Measurements from ENCODE around the gene C1orf115.

The C1orf115 gene, protein sequence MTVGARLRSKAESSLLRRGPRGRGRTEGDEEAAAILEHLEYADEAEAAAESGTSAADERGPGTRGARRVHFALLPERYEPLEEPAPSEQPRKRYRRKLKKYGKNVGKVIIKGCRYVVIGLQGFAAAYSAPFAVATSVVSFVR

DNA sequence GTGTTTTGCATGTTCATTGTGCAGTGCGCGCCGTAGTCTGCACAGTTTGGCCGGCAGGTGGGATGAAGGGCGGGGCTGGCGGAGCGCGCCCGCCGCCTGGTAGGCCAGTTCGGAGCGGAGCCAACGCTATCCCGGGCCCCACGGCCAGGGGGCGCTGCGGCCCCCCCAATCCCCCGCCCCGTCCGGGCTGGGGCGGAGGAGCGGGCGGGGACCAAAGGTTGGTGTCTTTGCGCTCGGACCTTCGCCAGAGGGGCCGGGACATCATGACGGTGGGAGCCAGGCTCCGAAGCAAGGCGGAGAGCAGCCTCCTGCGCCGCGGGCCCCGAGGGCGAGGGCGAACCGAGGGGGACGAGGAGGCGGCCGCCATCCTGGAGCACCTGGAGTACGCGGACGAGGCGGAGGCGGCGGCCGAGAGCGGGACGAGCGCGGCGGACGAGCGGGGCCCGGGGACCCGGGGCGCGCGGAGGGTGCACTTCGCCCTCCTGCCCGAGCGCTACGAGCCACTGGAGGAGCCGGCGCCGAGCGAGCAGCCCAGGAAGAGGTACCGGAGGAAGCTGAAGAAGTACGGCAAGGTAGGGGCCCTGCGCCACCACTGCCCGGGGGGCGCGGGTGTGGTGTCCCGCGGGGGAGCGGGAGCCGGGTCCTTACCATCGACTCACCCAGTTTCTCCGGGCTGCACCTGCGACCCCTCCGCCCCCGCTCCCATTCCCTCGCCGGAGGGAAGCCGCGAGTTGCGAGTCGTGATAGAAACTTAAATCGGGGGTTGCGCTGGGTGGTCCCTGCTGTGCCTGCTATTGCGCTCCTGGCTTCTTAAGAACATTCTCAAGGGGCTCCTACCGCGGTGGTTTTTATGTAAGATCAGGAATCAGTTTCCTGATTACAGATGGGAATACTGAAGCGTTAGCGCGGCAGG, at the start of gene C1orf115:
TSS of gene C1orf115 (plus strand) at position 224 of the 913 bp plus-strand sequence. CDS start at position 264, 40 bp downstream.
- TF ChIP-seq EZH2phosphoT487 (conservative IDR thresholded peaks at IDR 0.05; ENCODE audit: low read length) = no peak
- TF ChIP-seq, protein P1, sequence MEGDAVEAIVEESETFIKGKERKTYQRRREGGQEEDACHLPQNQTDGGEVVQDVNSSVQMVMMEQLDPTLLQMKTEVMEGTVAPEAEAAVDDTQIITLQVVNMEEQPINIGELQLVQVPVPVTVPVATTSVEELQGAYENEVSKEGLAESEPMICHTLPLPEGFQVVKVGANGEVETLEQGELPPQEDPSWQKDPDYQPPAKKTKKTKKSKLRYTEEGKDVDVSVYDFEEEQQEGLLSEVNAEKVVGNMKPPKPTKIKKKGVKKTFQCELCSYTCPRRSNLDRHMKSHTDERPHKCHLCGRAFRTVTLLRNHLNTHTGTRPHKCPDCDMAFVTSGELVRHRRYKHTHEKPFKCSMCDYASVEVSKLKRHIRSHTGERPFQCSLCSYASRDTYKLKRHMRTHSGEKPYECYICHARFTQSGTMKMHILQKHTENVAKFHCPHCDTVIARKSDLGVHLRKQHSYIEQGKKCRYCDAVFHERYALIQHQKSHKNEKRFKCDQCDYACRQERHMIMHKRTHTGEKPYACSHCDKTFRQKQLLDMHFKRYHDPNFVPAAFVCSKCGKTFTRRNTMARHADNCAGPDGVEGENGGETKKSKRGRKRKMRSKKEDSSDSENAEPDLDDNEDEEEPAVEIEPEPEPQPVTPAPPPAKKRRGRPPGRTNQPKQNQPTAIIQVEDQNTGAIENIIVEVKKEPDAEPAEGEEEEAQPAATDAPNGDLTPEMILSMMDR (IDR thresholded peaks at IDR 0.05; ENCODE audit: insufficient read depth, low read length, poor library complexity, severe bottlenecking) = no peak
- Histone ChIP-seq H3K9me2 (replicated peaks; ENCODE audit: insufficient read depth, low read length) (no peaks in the 10 kb centered on the region), H3K4me3 (ENCODE audit: insufficient read depth, low read length, poor library complexity, severe bottlenecking) (no peak within 1 kb of the TSS), H3F3A (ENCODE audit: insufficient read depth) (no peaks in the 10 kb centered on the region), H3K27me3 (ENCODE audit: low read length) (no peaks in the 10 kb centered on the region), H4K20me1 (ENCODE audit: low read depth, low read length) (no peaks in the 10 kb centered on the region), H2AFZ (ENCODE audit: low read depth, low read length, severe bottlenecking) (no peak within 1 kb of the TSS), H3K9ac (ENCODE audit: low read length) (no peak within 1 kb of the TSS), H3K79me2 (ENCODE audit: insufficient read depth, low read length) (no peaks in the 10 kb centered on the region), H3K9me3 (ENCODE audit: insufficient read depth, low read length) (no peaks in the 10 kb centered on the region), H3K27ac (ENCODE audit: low read depth, low read length) (no peak within 1 kb of the TSS), H3K4me2 (ENCODE audit: low read depth, low read length, poor library complexity, severe bottlenecking) (no peak within 1 kb of the TSS), H3K36me3 (ENCODE audit: low read length) (no peaks in the 10 kb centered on the region)

DNA sequence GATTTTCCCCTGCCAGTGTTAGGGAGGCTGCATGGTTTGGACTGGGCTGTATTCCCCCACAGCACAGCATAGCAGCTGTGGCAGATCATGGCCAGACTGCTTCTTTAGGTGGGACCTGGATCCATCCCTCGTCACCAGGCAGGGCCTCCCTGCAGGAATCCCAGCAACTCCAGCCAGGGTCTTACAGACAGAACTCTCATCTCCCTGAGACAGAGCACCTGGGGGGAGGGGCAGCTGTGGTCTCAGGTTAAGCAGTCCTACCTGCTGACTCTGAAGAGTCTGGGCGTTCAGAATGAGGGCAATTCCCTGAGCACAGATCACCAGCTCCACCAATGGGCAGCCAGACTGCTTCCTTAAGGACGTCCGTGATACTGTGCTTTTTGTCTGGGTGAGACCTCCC, 47.9 kb upstream of the C1orf115 start:
- Histone ChIP-seq H3K4me3 (ENCODE audit: insufficient read depth, low read length, poor library complexity, severe bottlenecking) (no peak overlapping the region), H3K9ac (ENCODE audit: low read length) (no peak overlapping the region), H3K79me2 (ENCODE audit: insufficient read depth, low read length) (no peaks in the 10 kb centered on the region), H3K36me3 (ENCODE audit: low read length) (no peaks in the 10 kb centered on the region), H3K27me3 (ENCODE audit: low read length) (no peaks in the 10 kb centered on the region), H2AFZ (ENCODE audit: low read depth, low read length, severe bottlenecking) (no peak overlapping the region), H3K27ac (ENCODE audit: low read depth, low read length) (no peak overlapping the region), H4K20me1 (ENCODE audit: low read depth, low read length) (no peaks in the 10 kb centered on the region), H3K4me2 (ENCODE audit: low read depth, low read length, poor library complexity, severe bottlenecking) (no peak overlapping the region), H3F3A (ENCODE audit: insufficient read depth) (no peaks in the 10 kb centered on the region), H3K9me3 (ENCODE audit: insufficient read depth, low read length) (no peaks in the 10 kb centered on the region), H3K9me2 (replicated peaks; ENCODE audit: insufficient read depth, low read length) (no peaks in the 10 kb centered on the region)
- no peak for TF ChIP-seq EZH2phosphoT487 (conservative IDR thresholded peaks at IDR 0.05; ENCODE audit: low read length)

DNA sequence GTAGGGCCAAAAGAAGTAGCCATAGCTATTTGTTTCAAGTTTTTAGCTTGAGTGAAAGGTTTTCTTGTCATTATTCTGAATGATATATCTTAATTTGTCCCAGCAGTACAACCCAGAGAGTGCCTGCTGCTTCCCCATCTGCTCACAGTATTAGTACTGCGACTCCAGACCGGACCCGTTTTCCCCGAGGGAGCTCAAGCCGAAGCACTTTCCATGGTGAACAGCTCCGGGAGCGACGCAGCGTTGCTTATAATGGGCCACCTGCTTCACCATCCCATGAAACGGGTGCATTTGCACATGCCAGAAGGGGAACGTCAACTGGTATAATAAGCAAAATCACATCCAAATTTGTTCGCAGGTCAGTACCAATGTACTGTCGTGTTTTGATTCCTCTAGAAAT, 37.2 kb upstream of the C1orf115 start:
- Histone ChIP-seq H3K27ac (ENCODE audit: low read depth, low read length) (no peak overlapping the region), H3K4me2 (ENCODE audit: low read depth, low read length, poor library complexity, severe bottlenecking) (no peak overlapping the region), H3K36me3 (ENCODE audit: low read length) (no peaks in the 10 kb centered on the region), H3K27me3 (ENCODE audit: low read length) (no peaks in the 10 kb centered on the region), H3K9me2 (replicated peaks; ENCODE audit: insufficient read depth, low read length) (no peaks in the 10 kb centered on the region), H3K9me3 (ENCODE audit: insufficient read depth, low read length) (no peaks in the 10 kb centered on the region), H3K9ac (ENCODE audit: low read length) (no peak overlapping the region), H3K4me3 (ENCODE audit: insufficient read depth, low read length, poor library complexity, severe bottlenecking) (no peak overlapping the region), H2AFZ (ENCODE audit: low read depth, low read length, severe bottlenecking) (no peak overlapping the region), H4K20me1 (ENCODE audit: low read depth, low read length) (no peaks in the 10 kb centered on the region), H3K79me2 (ENCODE audit: insufficient read depth, low read length) (no peaks in the 10 kb centered on the region), H3F3A (ENCODE audit: insufficient read depth) (no peaks in the 10 kb centered on the region)
- TF ChIP-seq, protein P1 (IDR thresholded peaks at IDR 0.05; ENCODE audit: insufficient read depth, low read length, poor library complexity, severe bottlenecking) = no peak
- TF ChIP-seq EZH2phosphoT487 (conservative IDR thresholded peaks at IDR 0.05; ENCODE audit: low read length) = no peak

DNA sequence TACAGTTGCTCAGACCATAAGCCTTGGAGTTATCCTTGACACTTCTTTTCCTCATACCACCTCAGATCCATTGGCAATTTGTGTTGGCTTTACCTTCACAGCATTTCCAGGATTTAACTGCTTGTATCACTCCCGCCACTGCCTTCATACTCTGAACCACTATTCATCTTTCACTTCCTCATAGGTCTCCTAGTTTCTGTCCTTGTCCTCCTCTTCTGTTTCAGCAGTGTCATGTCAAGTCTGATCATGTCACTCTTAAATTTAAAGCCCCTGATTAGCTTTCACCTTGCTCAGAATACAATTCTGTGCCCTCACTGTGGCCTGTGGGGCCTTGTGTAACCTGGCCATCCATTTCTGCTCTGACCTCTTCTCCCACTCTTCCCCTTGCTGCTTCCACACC, 34.7 kb upstream of the C1orf115 start:
- no peaks in the 10 kb centered on the region for H3K36me3 ChIP-seq (ENCODE audit: low read length)
- H3F3A ChIP-seq (ENCODE audit: insufficient read depth) = no peaks in the 10 kb centered on the region
- TF ChIP-seq, protein P1 (IDR thresholded peaks at IDR 0.05; ENCODE audit: insufficient read depth, low read length, poor library complexity, severe bottlenecking) = no peak
- no peaks in the 10 kb centered on the region for H3K79me2 ChIP-seq (ENCODE audit: insufficient read depth, low read length)
- no peak overlapping the region for H3K9ac ChIP-seq (ENCODE audit: low read length)
- H3K4me2 ChIP-seq (ENCODE audit: low read depth, low read length, poor library complexity, severe bottlenecking) = no peak overlapping the region
- H4K20me1 ChIP-seq (ENCODE audit: low read depth, low read length) = no peaks in the 10 kb centered on the region
- H3K9me2 ChIP-seq (replicated peaks; ENCODE audit: insufficient read depth, low read length) = no peaks in the 10 kb centered on the region
- H3K27ac ChIP-seq (ENCODE audit: low read depth, low read length) = no peak overlapping the region
- no peak overlapping the region for H2AFZ ChIP-seq (ENCODE audit: low read depth, low read length, severe bottlenecking)
- no peaks in the 10 kb centered on the region for H3K9me3 ChIP-seq (ENCODE audit: insufficient read depth, low read length)
- H3K4me3 ChIP-seq (ENCODE audit: insufficient read depth, low read length, poor library complexity, severe bottlenecking) = no peak overlapping the region
- no peaks in the 10 kb centered on the region for H3K27me3 ChIP-seq (ENCODE audit: low read length)
